IMR-90 (cell line): ENCODE data around the gene OLFML1. TPM values are rescaled to one million over a fixed set of nuclear protein-coding genes. Genes with fewer than 3 reads are reported as not detected.

ENCODE experiments used
- ATAC-seq: fragments of 200-7000 bp; cut with Tn5 transposase; 2 replicates; pipeline ENCODE4 v1.9.1; 2020; ENCODE audit warnings: low read depth, mild to moderate bottlenecking, moderate library complexity
- BruUV-seq: library from RNA; stranded (reverse); fragments of 400-500 nt; replicated peaks from 2 replicates; lab custom pipeline; 2021; lab: Mats Ljungman, UMichigan
- CTCF ChIA-PET: fragments of 300-600 bp; formaldehyde crosslinking; extraction: SDS; loops from one replicate; lab custom pipeline; 2021; ENCODE audit warnings: antibody characterized with exemption; lab: Yijun Ruan, JAX
- POLR2A ChIA-PET: fragments of 300-600 bp; sonication (Branson Sonifier 250); formaldehyde crosslinking; loops from one replicate; lab custom pipeline; 2022; ENCODE audit warnings: antibody characterized with exemption; ENCODE audit not compliant: unreplicated experiment; lab: Charles Lee
- DNase-seq: peaks from one replicate; pipeline ENCODE4 v3.0.0; 2013
- H2AFZ ChIP-seq: replicated peaks from 2 replicates; pipeline ENCODE3; 2013; ENCODE audit warnings: low read length, mild to moderate bottlenecking; ENCODE audit not compliant: poor library complexity
- H2AK5ac ChIP-seq: 2 replicates; pipeline ENCODE4 v1.6.1; 2013; ENCODE audit warnings: low read depth, low read length, inconsistent platforms
- H2AK9ac ChIP-seq: replicated peaks from 2 replicates; pipeline ENCODE3; 2013; ENCODE audit warnings: mild to moderate bottlenecking, low read depth, low read length, moderate library complexity; ENCODE audit not compliant: poor library complexity
- H2BK120ac ChIP-seq: 2 replicates; pipeline ENCODE4 v1.6.1; 2013; ENCODE audit warnings: low read depth, low read length, inconsistent platforms
- H2BK15ac ChIP-seq: 3 replicates; pipeline ENCODE4 v1.6.1; 2013; ENCODE audit warnings: low read depth, low read length, inconsistent platforms
- H2BK20ac ChIP-seq: 2 replicates; pipeline ENCODE4 v1.6.1; 2013; ENCODE audit warnings: low read depth, mild to moderate bottlenecking, inconsistent platforms, low read length, moderate library complexity
- H2BK5ac ChIP-seq: 2 replicates; pipeline ENCODE4 v1.6.1; 2013; ENCODE audit warnings: mild to moderate bottlenecking, low read depth, low read length, inconsistent platforms; ENCODE audit not compliant: poor library complexity, severe bottlenecking
- H3K14ac ChIP-seq: replicated peaks from 2 replicates; pipeline ENCODE4 v1.6.1; 2013; ENCODE audit warnings: low read depth, low read length, inconsistent platforms
- H3K18ac ChIP-seq: 2 replicates; pipeline ENCODE4 v1.6.1; 2013; ENCODE audit warnings: low read depth, low read length, control low read depth
- H3K23ac ChIP-seq: 2 replicates; pipeline ENCODE4 v1.6.1; 2013; ENCODE audit warnings: low read depth, low read length, inconsistent platforms
- H3K27ac ChIP-seq: 2 replicates; pipeline ENCODE4 v1.5.1; 2013; ENCODE audit warnings: mild to moderate bottlenecking, control low read depth, low read length; ENCODE audit not compliant: insufficient read depth
- H3K27me3 ChIP-seq: 2 replicates; pipeline ENCODE4 v1.6.1; 2013; ENCODE audit warnings: low read length; ENCODE audit not compliant: control insufficient read depth, insufficient read depth
- H3K36me3 ChIP-seq: 2 replicates; pipeline ENCODE4 v1.6.1; 2013; ENCODE audit warnings: low read length, mixed read lengths; ENCODE audit not compliant: control insufficient read depth, insufficient read depth
- H3K4ac ChIP-seq: 2 replicates; pipeline ENCODE4 v1.6.1; 2013; ENCODE audit warnings: low read depth, low read length, inconsistent platforms
- H3K4me1 ChIP-seq: 2 replicates; pipeline ENCODE4 v1.6.1; 2013; ENCODE audit warnings: low read length, mixed read lengths; ENCODE audit not compliant: control insufficient read depth, insufficient read depth
- H3K4me2 ChIP-seq: 2 replicates; pipeline ENCODE4 v1.6.1; 2013; ENCODE audit warnings: low read depth, mild to moderate bottlenecking, control low read depth, low read length, moderate library complexity
- H3K4me3 ChIP-seq: 2 replicates; pipeline ENCODE4 v1.5.1; 2013; ENCODE audit warnings: low read depth, mild to moderate bottlenecking, control low read depth, low read length, moderate library complexity; ENCODE audit not compliant: insufficient read depth
- H3K56ac ChIP-seq: 2 replicates; pipeline ENCODE4 v1.6.1; 2013; ENCODE audit warnings: low read length, inconsistent platforms; ENCODE audit not compliant: insufficient read depth; ENCODE audit errors: extremely low read depth
- H3K79me1 ChIP-seq, 2 experiments: 2 replicates each; pipeline ENCODE4 v1.6.1; 2013; ENCODE audit warnings: low read length in 2 of 2, inconsistent platforms in 1 of 2, low read depth in 1 of 2
- H3K9ac ChIP-seq: 2 replicates; pipeline ENCODE4 v1.6.1; 2013; ENCODE audit warnings: low read depth, low read length, control low read depth
- H3K9me1 ChIP-seq: 2 replicates; pipeline ENCODE4 v1.6.1; 2013; ENCODE audit warnings: low read length, inconsistent platforms; ENCODE audit not compliant: insufficient read depth
- H3K9me3 ChIP-seq: 2 replicates; pipeline ENCODE4 v1.6.1; 2013; ENCODE audit warnings: low read length; ENCODE audit not compliant: control insufficient read depth, insufficient read depth
- H4K20me1 ChIP-seq: 2 replicates; pipeline ENCODE4 v1.6.1; 2013; ENCODE audit warnings: low read length, inconsistent platforms; ENCODE audit not compliant: insufficient read depth
- H4K5ac ChIP-seq: 2 replicates; pipeline ENCODE4 v1.6.1; 2013; ENCODE audit warnings: mild to moderate bottlenecking, low read depth, low read length, control low read depth
- H4K8ac ChIP-seq, 2 experiments: 2 replicates each; pipeline ENCODE4 v1.6.1; 2013; ENCODE audit warnings: low read depth in 2 of 2, low read length in 2 of 2, control low read depth in 1 of 2, inconsistent platforms in 1 of 2
- H4K91ac ChIP-seq: 2 replicates; pipeline ENCODE4 v1.6.1; 2013; ENCODE audit warnings: low read depth, low read length, inconsistent platforms; ENCODE audit not compliant: insufficient read depth
- BHLHE40 ChIP-seq: fragments of 150-350 bp; IDR thresholded peaks from 2 replicates; pipeline ENCODE4 v1.6.1; 2016; ENCODE audit warnings: mild to moderate bottlenecking, low read depth, low read length
- CEBPB ChIP-seq: IDR thresholded peaks from 2 replicates; pipeline ENCODE4 v1.6.1; 2012; ENCODE audit warnings: low read depth, low read length, improper control_type of control experiment
- CTCF ChIP-seq: conservative IDR thresholded peaks from 2 replicates; pipeline ENCODE4 v1.5.1; 2012; ENCODE audit warnings: mild to moderate bottlenecking, low read depth, low read length, improper control_type of control experiment
- FOS ChIP-seq: fragments of 150-350 bp; IDR thresholded peaks from 2 replicates; pipeline ENCODE4 v1.6.1; 2016; ENCODE audit warnings: low read depth, low read length
- MAFK ChIP-seq: IDR thresholded peaks from 2 replicates; pipeline ENCODE4 v1.6.1; 2012; ENCODE audit warnings: low read depth, low read length, improper control_type of control experiment
- MAZ ChIP-seq: IDR thresholded peaks from 2 replicates; pipeline ENCODE4 v1.6.1; 2012; ENCODE audit warnings: low read depth, mild to moderate bottlenecking, low read length, improper control_type of control experiment, moderate library complexity, borderline replicate concordance
- MXI1 ChIP-seq: IDR thresholded peaks from 2 replicates; pipeline ENCODE4 v1.6.1; 2012; ENCODE audit warnings: low read depth, mild to moderate bottlenecking, low read length, moderate library complexity, borderline replicate concordance
- NFE2L2 ChIP-seq: fragments of 150-350 bp; IDR thresholded peaks from 2 replicates; pipeline ENCODE4 v1.6.1; 2016; ENCODE audit warnings: low read depth, mild to moderate bottlenecking, low read length
- POLR2A ChIP-seq: IDR thresholded peaks from 2 replicates; pipeline ENCODE4 v1.6.1; 2012; ENCODE audit warnings: mild to moderate bottlenecking, low read depth, low read length
- RAD21 ChIP-seq: IDR thresholded peaks from 2 replicates; pipeline ENCODE4 v1.6.1; 2012; ENCODE audit warnings: low read length, improper control_type of control experiment
- RCOR1 ChIP-seq: IDR thresholded peaks from 2 replicates; pipeline ENCODE4 v1.6.1; 2012; ENCODE audit warnings: mild to moderate bottlenecking, low read length, improper control_type of control experiment; ENCODE audit not compliant: insufficient replicate concordance
- RFX5 ChIP-seq: IDR thresholded peaks from 2 replicates; pipeline ENCODE4 v1.8.0; 2012; ENCODE audit warnings: low read depth, mild to moderate bottlenecking, low read length, moderate library complexity
- USF2 ChIP-seq: fragments of 150-350 bp; IDR thresholded peaks from 2 replicates; pipeline ENCODE4 v1.6.1; 2017; ENCODE audit warnings: mild to moderate bottlenecking, antibody characterized with exemption, low read length, low read depth
- WGBS, 2 experiments: methylation state at CpG; one replicate each; pipeline versions ENCODE4 v1.1.5 to v1.1.7; 2013; ENCODE audit warnings: missing lambda C conversion rate in 2 of 2; ENCODE audit not compliant: insufficient read length in 1 of 2; ENCODE audit errors: extremely low coverage in 2 of 2; 5-methylcytosine and 5-hydroxymethylcytosine counted together
- dilution Hi-C: fragments of 300-500 bp; cut with HindIII; formaldehyde crosslinking; loops from one replicate; pipeline ENCODE4 v1.14.3; 2018; ENCODE audit warnings: low sequenced_read_pairs; ENCODE audit not compliant: unreplicated experiment
- in situ Hi-C: fragments of 300-500 bp; cut with MboI; formaldehyde crosslinking; loops from 3 replicates; pipeline ENCODE4 v1.14.3; 2019; ENCODE audit warnings: low sequenced_read_pairs, inconsistent platforms, mixed read lengths
- intact Hi-C: fragments of 100-400 bp; cut with micrococcal nuclease; formaldehyde crosslinking; loops from 2 replicates; pipeline ENCODE4 v1.10.0; 2022
- polyA plus RNA-seq, 3 experiments: library from polyadenylated mRNA; depleted of rRNA; stranded (reverse); fragments of >200 nt; gene quantifications; 2 replicates each; pipeline ENCODE4 v1.2.3, GENCODE V29; 2012; ENCODE audit warnings: low replicate concordance in 1 of 3
- total RNA-seq: library from RNA; depleted of rRNA; stranded (reverse); fragments of >200 nt; gene quantifications from 2 replicates; pipeline ENCODE4 v1.2.3, GENCODE V29; 2012

The OLFML1 gene
- total and polyA plus RNA-seq, 2 of the 4 experiments (the other 2 are of a cell fraction), result 0.10 to 0.18 TPM

- no peak for TF ChIP-seq MAZ
Observed at GRCh38 chr11:7523416-7524210, 38.3 kb downstream of the OLFML1 start (continued).

- Histone ChIP-seq H3K18ac (no peak overlapping the region), H3K27ac (no peak overlapping the region), H2BK20ac (no peak overlapping the region), H3K9me1 (no peaks in the 10 kb centered on the region; the same call in 1 of the 2 replicates), H2AFZ (no peak overlapping the region), H2BK15ac (no peak overlapping the region), H3K79me1 (no peaks in the 10 kb centered on the region), H4K5ac (no peak overlapping the region), H3K4me2 (no peak overlapping the region), H2AK9ac (no peak overlapping the region), H4K91ac (no peak overlapping the region), H3K27me3 (peaks cover 10% of the 10 kb centered on the region), H3K56ac (no peak overlapping the region), H2BK5ac (no peak overlapping the region), H3K23ac (no peak overlapping the region), H4K20me1 (no peaks in the 10 kb centered on the region), H3K9ac (no peak overlapping the region), H3K4me3 (no peak overlapping the region), H2BK120ac (no peak overlapping the region), H3K9me3 (no peaks in the 10 kb centered on the region), H3K4ac (no peak overlapping the region), H2AK5ac (no peak overlapping the region), H3K36me3 (no peaks in the 10 kb centered on the region), H4K8ac (no peak overlapping the region), H3K4me1 (no peaks in the 10 kb centered on the region), H3K14ac (no peak overlapping the region)
- in situ Hi-C loops, result no loop called here
- ATAC-seq (no peak), DNase-seq (no peak)
- ChIA-PET POLR2A (interaction anchor here (0.8 kb wide), 1 partner anchor 153 kb away, joined by 3 read pairs; no protein-coding TSS in a partner anchor), CTCF (no interaction called here)
- intact Hi-C loops, result no loop called here
- no TSS peak for BruUV-seq
- WGBS, 2 experiments, result 67% methylated on average over 1 of the region's 6 CpGs; no CpG with 5 or more reads in 1 of the 2 experiments
- dilution Hi-C loops, result no loop called here
- TF ChIP-seq MXI1 (no peak), BHLHE40 (no peak), FOS (no peak), USF2 (no peak), MAFK (no peak), NFE2L2 (no peak), RAD21 (no peak), MAZ (no peak), CTCF (no peak), POLR2A (no peak), RCOR1 (no peak), RFX5 (no peak), CEBPB (no peak)
Observed at GRCh38 chr11:7524462-7525235, 39.3 kb downstream of the OLFML1 start.
